Measurements from ENCODE around the gene STN1. TPM values are rescaled to one million over a fixed set of nuclear protein-coding genes. Genes with fewer than 3 reads are reported as not detected.

The STN1 gene
- polyA plus RNA-seq, 1 donor: 20.4 TPM

- no peak for DNase-seq
Observed at GRCh38 chr10:103892181-103892580, 25.8 kb downstream of the STN1 start.

- DNase-seq: no peak
Observed at GRCh38 chr10:103890688-103891087, 27.3 kb downstream of the STN1 start.

- no peak for DNase-seq
Observed at GRCh38 chr10:103890194-103890658, 27.8 kb downstream of the STN1 start.

GRCh38 chr10:103889121-103889720 lies 28.8 kb downstream of the STN1 start:
- no peak for DNase-seq

GRCh38 chr10:103888113-103888841 lies 29.7 kb downstream of the STN1 start:
- peak; percentile 64 for DNase-seq

GRCh38 chr10:103885617-103886016 lies 32.4 kb downstream of the STN1 start:
- no peak for DNase-seq

GRCh38 chr10:103884681-103885139 lies 33.3 kb downstream of the STN1 start:
- peak; percentile 61 for DNase-seq

GRCh38 chr10:103882285-103883007 lies 35.5 kb downstream of the STN1 start:
- DNase-seq: no peak

GRCh38 chr10:103881416-103882284 lies 36.3 kb downstream of the STN1 start:
- no peak for DNase-seq

GRCh38 chr10:103879831-103880230 lies 38.2 kb downstream of the STN1 start:
- no peak for DNase-seq

GRCh38 chr10:103879409-103879808 lies 38.6 kb downstream of the STN1 start:
- no peak for DNase-seq

- no peak for DNase-seq
Observed at GRCh38 chr10:103877861-103878260, 40.1 kb downstream of the STN1 start.

- DNase-seq: no peak
Observed at GRCh38 chr10:103876155-103876554, 41.8 kb downstream of the STN1 start.

- DNase-seq: no peak
Observed at GRCh38 chr10:103874730-103875129, 43.3 kb downstream of the STN1 start.

- DNase-seq: no peak
Observed at GRCh38 chr10:103872137-103872931, 45.6 kb downstream of the STN1 start.

- DNase-seq: no peak
Observed at GRCh38 chr10:103871006-103871405, 47.0 kb downstream of the STN1 start.

GRCh38 chr10:103870516-103870915 lies 47.5 kb downstream of the STN1 start:
- DNase-seq: no peak

- DNase-seq: no peak
Observed at GRCh38 chr10:103869336-103869735, 48.6 kb downstream of the STN1 start.

GRCh38 chr10:103868200-103868599 lies 49.8 kb downstream of the STN1 start:
- DNase-seq: no peak

GRCh38 chr10:103861505-103861904 lies 56.5 kb downstream of the STN1 start:
- no peak for DNase-seq

Measured in hindlimb muscle (tissue), 1 donor.